Bronchial epithelial cell (primary cell): ENCODE results near the gene CARD19. TPM values are rescaled to one million over a fixed set of nuclear protein-coding genes. Genes with fewer than 3 reads are reported as not detected.
"Not testable (repeated sequence)": the region's sequence is repeated elsewhere in the genome, so short reads cannot be mapped to it uniquely, and the experiment has no call there.

ENCODE experiments used
- DNase-seq: peaks from one replicate; pipeline ENCODE4 v3.0.0-alpha.2; 2010; ENCODE audit warnings: low read depth
- FAIRE-seq: peaks from 2 replicates; lab custom pipeline; 2011; peaks lifted over from hg19 to GRCh38; lab: Jason Lieb, UNC
- H3K27me3 ChIP-seq: 2 replicates; pipeline ENCODE4 v1.5.1; 2011; ENCODE audit warnings: low read length; ENCODE audit not compliant: control insufficient read depth, insufficient read depth
- H3K36me3 ChIP-seq: 2 replicates; pipeline ENCODE4 v1.5.1; 2011; ENCODE audit warnings: low read length; ENCODE audit not compliant: control insufficient read depth, insufficient read depth
- H3K4me3 ChIP-seq: 2 replicates; pipeline ENCODE4 v1.5.1; 2011; ENCODE audit warnings: mild to moderate bottlenecking, low read depth, low read length, control low read depth
- total RNA-seq: library from RNA; depleted of rRNA; stranded (reverse); fragments of >200 nt; gene quantifications from 2 replicates; pipeline ENCODE4 v1.2.1, GENCODE V29; 2014
- TF ChIP-seq, protein P1 (sequence below): IDR thresholded peaks from 2 replicates; pipeline ENCODE4 v1.5.1; 2011; ENCODE audit warnings: mild to moderate bottlenecking, moderate library complexity, low read length, control low read depth, inconsistent platforms; ENCODE audit not compliant: insufficient read depth, severe bottlenecking

Gene CARD19
- total RNA-seq, 1 donor from 2014 or later: 43.4 TPM

GRCh38 chr9:93112864-93113389 lies 16.9 kb downstream of the CARD19 start:
- Histone ChIP-seq H3K36me3 (peaks cover 17% of the 10 kb centered on the region), H3K4me3 (no peak overlapping the region), H3K27me3 (no peaks in the 10 kb centered on the region)
- FAIRE-seq: no peak
- DNase-seq: no peak
- TF ChIP-seq, protein P1, sequence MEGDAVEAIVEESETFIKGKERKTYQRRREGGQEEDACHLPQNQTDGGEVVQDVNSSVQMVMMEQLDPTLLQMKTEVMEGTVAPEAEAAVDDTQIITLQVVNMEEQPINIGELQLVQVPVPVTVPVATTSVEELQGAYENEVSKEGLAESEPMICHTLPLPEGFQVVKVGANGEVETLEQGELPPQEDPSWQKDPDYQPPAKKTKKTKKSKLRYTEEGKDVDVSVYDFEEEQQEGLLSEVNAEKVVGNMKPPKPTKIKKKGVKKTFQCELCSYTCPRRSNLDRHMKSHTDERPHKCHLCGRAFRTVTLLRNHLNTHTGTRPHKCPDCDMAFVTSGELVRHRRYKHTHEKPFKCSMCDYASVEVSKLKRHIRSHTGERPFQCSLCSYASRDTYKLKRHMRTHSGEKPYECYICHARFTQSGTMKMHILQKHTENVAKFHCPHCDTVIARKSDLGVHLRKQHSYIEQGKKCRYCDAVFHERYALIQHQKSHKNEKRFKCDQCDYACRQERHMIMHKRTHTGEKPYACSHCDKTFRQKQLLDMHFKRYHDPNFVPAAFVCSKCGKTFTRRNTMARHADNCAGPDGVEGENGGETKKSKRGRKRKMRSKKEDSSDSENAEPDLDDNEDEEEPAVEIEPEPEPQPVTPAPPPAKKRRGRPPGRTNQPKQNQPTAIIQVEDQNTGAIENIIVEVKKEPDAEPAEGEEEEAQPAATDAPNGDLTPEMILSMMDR: no peak

DNA sequence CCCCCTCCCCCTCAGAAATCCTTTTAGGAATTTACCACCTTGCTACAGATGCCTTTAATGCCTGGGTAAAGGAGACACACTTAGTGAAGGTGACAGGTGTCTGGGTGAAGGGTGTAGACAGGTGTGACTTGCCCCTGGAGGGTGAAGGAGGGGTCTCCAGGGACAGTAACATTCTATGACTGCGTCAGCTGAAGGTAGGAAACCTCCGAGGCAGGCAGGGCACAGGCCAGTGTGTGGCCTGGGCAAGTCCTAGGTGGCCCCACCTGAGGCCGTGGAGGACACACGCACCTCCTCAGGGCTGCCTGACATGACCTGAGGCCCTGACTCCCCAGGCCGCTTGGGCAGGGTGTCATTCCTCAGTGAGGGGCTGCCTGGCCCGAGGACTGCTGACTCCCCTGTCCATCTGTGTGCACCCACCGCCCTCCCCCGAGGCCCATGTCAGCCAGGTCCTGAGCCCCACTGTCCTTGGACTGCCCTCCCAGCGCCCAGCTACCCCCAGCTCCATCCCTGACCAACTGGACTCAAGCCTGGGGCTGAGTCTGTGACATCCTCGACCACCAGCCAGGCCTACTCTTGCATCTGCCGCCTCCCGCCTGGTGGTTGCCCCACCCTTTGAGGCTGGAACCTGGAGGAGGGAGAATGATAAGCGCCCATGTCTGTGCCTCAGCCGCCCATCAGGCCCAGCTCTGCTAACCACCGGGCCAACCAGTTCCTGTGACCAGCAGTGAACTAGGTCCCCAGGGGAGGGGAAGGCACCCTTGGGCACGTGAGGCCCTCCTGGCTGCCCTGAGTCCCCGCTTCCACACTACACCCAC lies 18.4 kb downstream of the CARD19 start:
- peaks cover 13% of the 10 kb centered on the region for H3K36me3 ChIP-seq
- TF ChIP-seq, protein P1: no peak
- no peak overlapping the region for H3K4me3 ChIP-seq
- H3K27me3 ChIP-seq: no peaks in the 10 kb centered on the region
- no peak for FAIRE-seq
- no peak for DNase-seq

DNA sequence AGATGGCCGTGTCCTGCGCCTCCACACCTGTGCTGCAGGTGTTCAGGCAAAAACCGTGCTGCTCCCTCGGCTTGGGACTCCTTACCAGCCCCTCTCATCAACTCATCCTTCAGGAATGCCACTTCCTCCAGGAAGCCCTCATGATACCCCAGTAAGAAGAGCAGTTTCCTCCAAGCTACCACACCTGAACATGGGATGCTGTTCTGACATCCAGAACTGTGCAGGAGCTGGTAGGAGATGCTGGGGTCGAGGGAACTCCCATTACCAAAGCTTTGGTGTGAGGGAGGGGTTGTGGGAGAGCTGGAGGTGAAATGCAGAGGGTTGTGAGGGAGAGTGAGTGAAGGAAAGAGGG lies 18.9 kb downstream of the CARD19 start:
- TF ChIP-seq, protein P1: no peak
- no peak for FAIRE-seq
- H3K4me3 ChIP-seq: no peak overlapping the region
- H3K36me3 ChIP-seq: peaks cover 12% of the 10 kb centered on the region
- no peaks in the 10 kb centered on the region for H3K27me3 ChIP-seq
- no peak for DNase-seq

GRCh38 chr9:93115486-93116071 lies 19.6 kb downstream of the CARD19 start:
- peaks cover 10% of the 10 kb centered on the region for H3K36me3 ChIP-seq
- H3K27me3 ChIP-seq: no peaks in the 10 kb centered on the region
- FAIRE-seq (no peak), DNase-seq (no peak)
- no peak overlapping the region for H3K4me3 ChIP-seq
- TF ChIP-seq, protein P1: no peak

- no peaks in the 10 kb centered on the region for H3K27me3 ChIP-seq
- DNase-seq (peak; percentile 47), FAIRE-seq (peak; percentile 81)
- TF ChIP-seq, protein P1: no peak
- H3K4me3 ChIP-seq: no peak overlapping the region
- peaks cover 4% of the 10 kb centered on the region for H3K36me3 ChIP-seq
These were observed 20.3 kb downstream of the CARD19 start for GRCh38 chr9:93116072-93116961.

- not testable (repeated sequence) for DNase-seq, H3K36me3 ChIP-seq, FAIRE-seq, H3K4me3 ChIP-seq, H3K27me3 ChIP-seq
These were observed 21.5 kb downstream of the CARD19 start for GRCh38 chr9:93117521-93117920.
